HepG2 (cell line): ENCODE results near the gene INHBC. TPM values are rescaled to one million over a fixed set of nuclear protein-coding genes. Genes with fewer than 3 reads are reported as not detected.

ENCODE experiments used
- BCL3 ChIP-seq: sonication (generic); formaldehyde crosslinking; IDR thresholded peaks from 2 replicates; pipeline ENCODE4 v1.5.1; 2020; ENCODE audit warnings: mild to moderate bottlenecking, missing genetic modification reagents, moderate library complexity
- CAMTA2 ChIP-seq: sonication (generic); formaldehyde crosslinking; IDR thresholded peaks from 2 replicates; pipeline ENCODE4 v1.4.0; 2020; ENCODE audit warnings: mild to moderate bottlenecking, missing genetic modification reagents, borderline replicate concordance
- CEBPB ChIP-seq: IDR thresholded peaks from 2 replicates; pipeline ENCODE4 v1.6.1; 2011; ENCODE audit warnings: low read depth, low read length, improper control_type of control experiment, borderline replicate concordance
- CHD4 ChIP-seq: fragments of 200-600 bp; sonication (generic); IDR thresholded peaks from 2 replicates; pipeline ENCODE4 v1.7.0; 2017; ENCODE audit warnings: mild to moderate bottlenecking, low read length, borderline replicate concordance
- DPF2 ChIP-seq: sonication (generic); formaldehyde crosslinking; IDR thresholded peaks from 2 replicates; pipeline ENCODE4 v1.4.0; 2020; ENCODE audit warnings: mild to moderate bottlenecking, low read depth, missing genetic modification reagents, borderline replicate concordance
- ELF3 ChIP-seq: IDR thresholded peaks from 2 replicates; pipeline ENCODE4 v1.6.1; 2016; ENCODE audit warnings: missing genetic modification reagents, missing compliant biosample characterization
- ETS1 ChIP-seq: sonication (generic); formaldehyde crosslinking; IDR thresholded peaks from 2 replicates; pipeline ENCODE4 v1.4.0; 2020; ENCODE audit warnings: missing genetic modification reagents
- GATAD1 ChIP-seq: IDR thresholded peaks from 2 replicates; pipeline ENCODE4 v1.6.1; 2016; ENCODE audit warnings: missing genetic modification reagents, missing compliant biosample characterization
- HMGA1 ChIP-seq: sonication (generic); formaldehyde crosslinking; conservative IDR thresholded peaks from 2 replicates; pipeline ENCODE4 v1.4.0; 2020; ENCODE audit warnings: missing genetic modification reagents
- HNF4G ChIP-seq, 2 experiments: sonication (generic) in 1 of 2; formaldehyde crosslinking in 1 of 2; IDR thresholded peaks; 2 replicates each; pipeline versions ENCODE4 v1.4.0 to v1.6.1; 2011 to 2020; ENCODE audit warnings: borderline replicate concordance in 2 of 2, low read depth in 2 of 2, mild to moderate bottlenecking in 2 of 2, low read length in 1 of 2, missing genetic modification reagents in 1 of 2, moderate library complexity in 1 of 2
- MTF1 ChIP-seq: sonication (generic); formaldehyde crosslinking; IDR thresholded peaks from 2 replicates; pipeline ENCODE4 v1.5.0; 2020; ENCODE audit warnings: missing genetic modification reagents
- PBX2 ChIP-seq: IDR thresholded peaks from 2 replicates; pipeline ENCODE4 v1.6.1; 2016; ENCODE audit warnings: control low read depth
- PCBP1 ChIP-seq: fragments of 200-400 bp; formaldehyde crosslinking; IDR thresholded peaks from 2 replicates; pipeline ENCODE4 v1.6.1; 2017; ENCODE audit warnings: mild to moderate bottlenecking, low read depth, low read length, borderline replicate concordance
- SKIL ChIP-seq: sonication (generic); formaldehyde crosslinking; IDR thresholded peaks from 2 replicates; pipeline ENCODE4 v1.8.0; 2022; ENCODE audit warnings: missing genetic modification reagents, mild to moderate bottlenecking, moderate library complexity, borderline replicate concordance
- ZFP1 ChIP-seq: IDR thresholded peaks from 2 replicates; pipeline ENCODE4 v1.6.1; 2016
- ZNF280D ChIP-seq: sonication (generic); formaldehyde crosslinking; IDR thresholded peaks from 2 replicates; pipeline ENCODE4 v1.5.1; 2020; ENCODE audit warnings: mild to moderate bottlenecking, missing genetic modification reagents
- ZNF335 ChIP-seq: sonication (generic); formaldehyde crosslinking; IDR thresholded peaks from 2 replicates; pipeline ENCODE4 v1.4.0; 2020; ENCODE audit warnings: missing genetic modification reagents
- ZNF44 ChIP-seq: sonication (generic); formaldehyde crosslinking; IDR thresholded peaks from 2 replicates; pipeline ENCODE4 v1.5.1; 2020; ENCODE audit warnings: mild to moderate bottlenecking, missing genetic modification reagents
- ZNF576 ChIP-seq: sonication (generic); formaldehyde crosslinking; IDR thresholded peaks from 2 replicates; pipeline ENCODE4 v1.4.0; 2020; ENCODE audit warnings: mild to moderate bottlenecking, missing genetic modification reagents
- polyA plus RNA-seq, 8 experiments: library from polyadenylated mRNA; depleted of rRNA in 3 of 8; stranded (reverse) in 7 of 8; unstranded in 1 of 8; fragments of >200 nt; fragmentation: Illumina TruSeq in 4 of 8; extraction: Trizol in 4 of 8; gene quantifications; 2 replicates each; pipeline versions ENCODE4 v1.2.1 to v1.2.3, GENCODE V29; 2011 to 2016; ENCODE audit warnings: low read depth in 4 of 8, missing spikeins in 1 of 8, mixed read lengths in 1 of 8; ENCODE audit not compliant: insufficient read depth in 1 of 8
- total RNA-seq, 5 experiments: library from RNA; depleted of rRNA; stranded (reverse); fragments of >200 nt; fragmentation: Illumina TruSeq; extraction: Trizol; gene quantifications; 2 replicates each; pipeline ENCODE4 v1.2.3, GENCODE V29; 2016; ENCODE audit warnings: low read depth in 1 of 5

INHBC gene
- total and polyA plus RNA-seq, 2 of the 13 experiments (the other 11 are each of a cell fraction or from before 2014, with no cell fraction given): 1.8 to 13.8 TPM

- peak; percentile 96 for TF ChIP-seq PBX2 (CRISPR knock-in tag)
- peak; percentile 98 for TF ChIP-seq SKIL (CRISPR knock-in tag)
- peak; percentile 52; the same call in 1 of the 2 replicates for TF ChIP-seq ELF3 (CRISPR knock-in tag)
- TF ChIP-seq ZFP1: peak; percentile 72; the same call in 1 of the 2 replicates
- peak; percentile 98 for TF ChIP-seq HNF4G (IDR thresholded peaks at IDR 0.05; ENCODE audit: borderline replicate concordance, low read depth, low read length)
- peak; percentile 98 for TF ChIP-seq HNF4G (CRISPR knock-in tag; IDR thresholded peaks at IDR 0.05; ENCODE audit: borderline replicate concordance, low read depth)
- no peak for TF ChIP-seq ETS1 (CRISPR knock-in tag)
- TF ChIP-seq CAMTA2 (CRISPR knock-in tag): no peak
- TF ChIP-seq HMGA1 (CRISPR knock-in tag): no peak
- peak; percentile 72; the same call in 1 of the 2 replicates for TF ChIP-seq CHD4
- TF ChIP-seq ZNF44 (CRISPR knock-in tag): no peak
- peak; percentile 62 for TF ChIP-seq GATAD1 (CRISPR knock-in tag)
- no peak for TF ChIP-seq ZNF576 (CRISPR knock-in tag)
- TF ChIP-seq PCBP1: no peak
- TF ChIP-seq ZNF280D (CRISPR knock-in tag): 0 out of 2 replicates have a peak, but pooled peaks have one; percentile 42
- peak; percentile 56; the same call in 1 of the 2 replicates for TF ChIP-seq BCL3
- peak; percentile 91 for TF ChIP-seq DPF2 (CRISPR knock-in tag)
- peak; percentile 72; the same call in 1 of the 2 replicates for TF ChIP-seq ZNF335 (CRISPR knock-in tag)
- TF ChIP-seq MTF1: no peak
- TF ChIP-seq CEBPB: peak; percentile 99
Observed at GRCh38 chr12:57454566-57455373, 20.2 kb downstream of the INHBC start, which contains the start of gene INHBE (continued).
